Suppressor macrophage treated with lipopolysaccharide for 4 hours (primary cell): ENCODE results near the gene SEMA6A.
A peak's percentile ranks its signal among the peaks of the same experiment; 100 is the strongest.

Experiments
- DNase-seq: peaks from one replicate; pipeline ENCODE4 v3.0.0-alpha.2; 2020

Gene SEMA6A, protein sequence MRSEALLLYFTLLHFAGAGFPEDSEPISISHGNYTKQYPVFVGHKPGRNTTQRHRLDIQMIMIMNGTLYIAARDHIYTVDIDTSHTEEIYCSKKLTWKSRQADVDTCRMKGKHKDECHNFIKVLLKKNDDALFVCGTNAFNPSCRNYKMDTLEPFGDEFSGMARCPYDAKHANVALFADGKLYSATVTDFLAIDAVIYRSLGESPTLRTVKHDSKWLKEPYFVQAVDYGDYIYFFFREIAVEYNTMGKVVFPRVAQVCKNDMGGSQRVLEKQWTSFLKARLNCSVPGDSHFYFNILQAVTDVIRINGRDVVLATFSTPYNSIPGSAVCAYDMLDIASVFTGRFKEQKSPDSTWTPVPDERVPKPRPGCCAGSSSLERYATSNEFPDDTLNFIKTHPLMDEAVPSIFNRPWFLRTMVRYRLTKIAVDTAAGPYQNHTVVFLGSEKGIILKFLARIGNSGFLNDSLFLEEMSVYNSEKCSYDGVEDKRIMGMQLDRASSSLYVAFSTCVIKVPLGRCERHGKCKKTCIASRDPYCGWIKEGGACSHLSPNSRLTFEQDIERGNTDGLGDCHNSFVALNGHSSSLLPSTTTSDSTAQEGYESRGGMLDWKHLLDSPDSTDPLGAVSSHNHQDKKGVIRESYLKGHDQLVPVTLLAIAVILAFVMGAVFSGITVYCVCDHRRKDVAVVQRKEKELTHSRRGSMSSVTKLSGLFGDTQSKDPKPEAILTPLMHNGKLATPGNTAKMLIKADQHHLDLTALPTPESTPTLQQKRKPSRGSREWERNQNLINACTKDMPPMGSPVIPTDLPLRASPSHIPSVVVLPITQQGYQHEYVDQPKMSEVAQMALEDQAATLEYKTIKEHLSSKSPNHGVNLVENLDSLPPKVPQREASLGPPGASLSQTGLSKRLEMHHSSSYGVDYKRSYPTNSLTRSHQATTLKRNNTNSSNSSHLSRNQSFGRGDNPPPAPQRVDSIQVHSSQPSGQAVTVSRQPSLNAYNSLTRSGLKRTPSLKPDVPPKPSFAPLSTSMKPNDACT

DNA sequence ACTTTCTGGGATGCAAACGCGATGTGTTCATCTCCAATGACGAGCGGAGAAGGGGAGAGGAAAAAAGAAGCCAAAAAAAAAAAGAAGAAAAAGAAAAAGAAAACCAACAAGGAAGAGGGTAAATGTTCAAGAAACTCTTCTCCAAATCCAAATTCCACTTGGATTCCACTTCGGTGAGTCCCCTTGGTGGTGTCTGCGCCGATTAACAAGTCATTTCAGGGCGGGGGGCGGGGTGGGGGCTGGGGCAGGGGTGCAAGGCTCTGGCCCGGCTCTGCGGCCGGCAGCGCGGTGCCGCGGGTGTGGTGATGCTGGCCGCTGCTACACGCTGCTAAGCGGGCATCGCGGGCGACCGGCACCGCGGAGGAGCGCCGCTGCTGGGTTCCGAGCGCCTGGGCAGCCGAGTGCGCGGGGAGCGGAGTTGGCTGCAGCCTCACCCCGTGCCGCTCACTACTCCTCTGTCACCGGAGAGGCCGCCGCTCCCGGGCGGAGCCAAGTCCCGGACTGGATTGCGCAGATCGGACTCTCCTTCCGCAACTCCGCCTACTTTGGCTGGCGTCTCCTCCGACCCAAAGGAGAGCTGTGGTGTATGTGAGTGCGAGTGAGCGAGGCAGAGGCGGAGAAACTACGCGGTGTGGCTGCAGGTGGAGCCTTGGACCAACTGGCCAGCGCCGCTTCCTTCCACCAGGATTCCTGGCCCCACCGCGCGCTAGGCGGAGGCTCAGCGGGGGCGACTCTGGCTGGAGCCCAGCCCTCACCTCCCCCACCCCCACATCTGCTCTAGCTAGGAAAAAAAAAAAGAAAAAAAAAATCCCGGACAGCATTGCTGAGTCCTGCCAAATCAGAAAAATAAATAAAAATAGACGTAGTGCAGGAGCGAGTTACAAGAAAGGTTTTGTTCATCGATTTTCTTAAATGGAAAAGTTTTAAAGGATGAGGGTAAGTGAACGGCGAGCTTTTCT lies at the start of gene SEMA6A:
Gene SEMA6A (minus strand): TSS at position 457 of the 959 bp plus-strand sequence. CDS start 69,879 bp downstream, outside the sequence.
- DNase-seq: peak; percentile 79

DNA sequence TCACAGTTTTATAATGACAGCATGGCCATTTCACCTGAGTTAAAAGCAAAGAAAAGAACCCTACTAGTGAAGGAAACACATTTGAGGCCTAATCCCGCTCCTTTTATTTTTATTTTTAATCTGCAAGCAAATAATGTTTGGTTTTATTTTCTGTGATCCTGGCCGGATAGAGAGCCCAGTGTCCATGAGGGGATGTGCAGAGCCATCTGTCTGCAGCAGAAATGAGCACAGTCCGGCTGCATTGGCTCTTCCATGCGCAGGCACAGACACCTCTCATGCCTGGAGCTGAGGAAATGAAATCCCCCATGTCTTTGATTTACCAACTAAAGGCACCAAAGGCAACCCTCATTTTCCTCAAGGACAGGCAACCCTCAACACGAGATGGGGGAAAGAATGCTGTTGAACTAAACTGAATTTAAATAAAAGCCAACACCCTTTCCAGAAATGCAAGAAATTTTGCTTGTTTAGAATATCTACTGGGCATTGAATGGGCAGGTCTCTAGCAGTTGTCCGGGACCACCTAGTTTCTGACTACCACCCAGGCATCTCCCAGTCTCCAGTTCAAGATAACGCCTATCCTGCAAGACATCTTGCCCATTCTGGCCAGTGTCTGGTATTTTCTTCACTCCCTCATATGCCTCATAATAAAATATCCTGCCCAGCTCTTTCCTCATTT lies 47.9 kb upstream of the SEMA6A start:
- DNase-seq: no peak

DNA sequence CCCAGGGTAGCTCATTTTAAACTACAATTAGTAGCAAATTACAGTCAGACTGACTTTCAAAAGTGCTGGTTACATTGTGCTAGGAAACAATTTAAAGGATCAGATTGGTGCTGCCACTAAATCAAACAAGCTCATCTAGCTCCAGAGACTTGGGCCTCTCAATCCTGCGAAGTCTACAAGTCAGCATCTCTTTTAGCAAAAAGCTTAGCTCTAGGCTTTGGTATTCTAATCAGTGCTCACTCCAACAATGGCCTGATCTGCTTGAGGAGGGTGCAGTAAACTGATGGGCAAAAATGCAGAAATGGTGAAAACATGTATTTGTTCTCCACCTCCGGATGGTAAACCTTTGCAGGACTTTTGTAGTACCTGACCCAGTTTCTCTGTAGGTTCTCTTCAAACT lies 47.0 kb upstream of the SEMA6A start:
- no peak for DNase-seq

DNA sequence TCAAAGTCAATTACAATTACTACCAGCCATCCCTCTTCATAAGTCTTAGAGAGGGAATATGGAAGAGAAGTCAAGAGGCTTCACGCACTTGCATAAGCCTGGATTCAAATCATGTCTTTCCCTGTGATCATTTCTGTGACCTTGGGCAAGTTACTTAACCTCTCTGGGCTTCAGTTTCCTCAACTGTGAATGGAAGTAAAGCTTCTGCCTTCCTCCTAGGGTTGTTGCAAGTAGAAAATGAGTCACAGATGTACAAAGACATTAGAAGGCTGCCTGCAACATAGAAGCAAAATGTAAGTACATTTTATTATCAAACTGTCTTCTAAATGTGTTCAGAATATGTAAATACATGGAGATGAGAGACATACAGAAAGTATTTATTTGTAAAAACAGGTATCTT lies 42.3 kb upstream of the SEMA6A start:
- DNase-seq: no peak

DNA sequence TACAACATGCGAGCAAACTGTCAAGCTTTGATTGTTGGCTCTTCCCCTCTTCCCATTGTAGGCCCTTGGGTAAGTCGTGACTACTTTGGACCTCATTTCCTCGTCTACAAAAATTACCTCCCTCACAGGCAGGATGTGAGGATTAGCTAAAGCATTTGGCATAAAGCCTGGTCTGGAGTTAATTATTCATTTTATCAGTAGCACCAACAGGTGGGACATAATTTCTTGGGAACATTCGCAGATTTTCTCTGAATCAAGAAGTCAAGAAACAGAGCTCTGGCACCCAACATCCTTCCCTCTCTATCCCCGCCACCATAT lies 39.9 kb upstream of the SEMA6A start:
- no peak for DNase-seq

DNA sequence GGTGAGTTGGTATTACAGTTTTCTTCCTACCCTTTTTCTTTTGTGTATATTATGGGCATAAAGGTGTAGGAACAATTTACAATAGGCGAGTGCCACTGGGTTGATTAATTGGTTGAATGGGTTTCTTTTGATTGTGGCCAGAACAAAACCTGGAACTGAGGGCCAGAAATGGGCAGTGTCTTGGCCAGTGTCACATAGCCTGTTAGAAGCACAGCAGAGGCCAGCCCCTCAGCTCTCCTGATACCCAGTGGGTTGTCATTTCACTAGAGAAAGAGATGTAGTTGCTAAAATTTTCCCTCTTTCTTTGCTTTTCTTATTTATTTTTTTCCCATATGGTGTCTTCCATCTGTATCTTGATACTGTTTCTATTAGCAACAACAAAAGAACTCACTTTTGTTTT lies 38.8 kb upstream of the SEMA6A start:
- DNase-seq: no peak

DNA sequence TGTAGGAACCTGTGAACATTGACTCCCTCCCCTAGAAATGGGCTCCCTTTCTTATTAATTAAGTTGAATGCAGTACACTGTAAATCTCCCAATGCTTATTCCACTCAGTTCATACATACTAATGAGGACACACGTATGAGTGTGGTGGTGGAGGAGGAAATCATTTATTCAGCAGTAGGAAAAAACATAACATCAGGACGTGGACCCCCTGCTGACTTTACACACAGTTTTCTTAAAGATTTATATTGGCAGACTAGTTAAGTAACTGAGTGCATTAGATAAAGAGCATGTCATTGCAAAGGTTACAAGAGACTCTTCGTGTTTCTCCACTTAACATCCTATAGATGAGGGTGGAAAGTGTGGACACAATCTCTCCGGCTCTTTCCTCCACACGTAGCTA lies 37.8 kb upstream of the SEMA6A start:
- DNase-seq: no peak

DNA sequence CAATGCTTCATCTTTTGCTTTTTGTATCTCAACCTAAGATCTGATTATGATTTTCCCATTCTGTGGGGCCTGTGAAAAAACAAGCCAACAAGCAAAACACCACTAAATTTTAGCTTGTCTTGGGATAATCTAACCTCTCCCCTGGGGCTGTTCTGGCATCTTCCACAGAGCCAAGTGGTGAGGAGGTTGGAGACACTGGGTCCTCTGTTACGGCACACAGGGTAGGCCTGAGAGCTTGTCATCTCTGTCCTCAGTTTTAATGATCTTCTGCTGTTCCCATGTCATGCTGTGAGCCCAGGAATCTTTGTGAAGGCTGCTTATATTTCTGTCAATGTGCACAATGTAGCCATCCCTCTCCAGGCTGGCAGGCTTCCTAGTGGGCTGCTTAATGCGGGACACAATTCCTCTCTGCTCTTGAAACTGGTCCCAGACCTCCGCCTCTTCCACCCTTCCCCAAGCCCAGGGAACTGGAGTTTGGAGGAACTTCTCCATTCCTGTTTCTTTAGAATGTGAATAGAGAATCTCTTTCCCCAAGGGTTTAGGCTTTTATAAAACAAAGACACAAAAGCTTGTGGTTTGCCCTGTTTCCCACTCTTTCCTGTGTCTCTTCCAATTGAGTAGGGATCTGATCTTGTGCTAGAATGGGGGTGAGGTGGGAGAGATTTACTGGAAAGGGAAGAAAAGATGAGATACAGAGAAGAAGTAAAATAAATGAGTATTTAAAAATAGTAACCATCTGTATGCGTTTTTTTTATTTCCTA lies 30.9 kb upstream of the SEMA6A start:
- no peak for DNase-seq

DNA sequence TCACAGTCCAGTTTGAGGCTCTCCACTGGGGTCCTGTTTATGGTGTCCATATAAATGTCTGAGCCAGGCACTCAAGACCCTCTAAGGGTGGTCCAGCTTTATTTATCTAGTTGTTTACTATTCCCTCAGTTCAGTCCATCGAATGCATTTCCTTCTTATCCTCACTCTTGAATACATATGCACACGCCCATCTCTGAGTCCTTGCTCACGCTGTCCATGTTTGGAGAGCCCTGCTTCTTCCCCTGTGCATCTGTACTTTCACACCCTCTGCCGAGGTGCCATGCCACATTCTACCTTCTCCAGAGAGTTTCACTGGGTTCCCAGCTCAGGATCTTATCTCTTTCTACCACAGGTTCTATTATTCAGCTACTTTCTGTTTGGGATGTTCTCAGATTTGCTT lies 30.2 kb upstream of the SEMA6A start:
- no peak for DNase-seq

DNA sequence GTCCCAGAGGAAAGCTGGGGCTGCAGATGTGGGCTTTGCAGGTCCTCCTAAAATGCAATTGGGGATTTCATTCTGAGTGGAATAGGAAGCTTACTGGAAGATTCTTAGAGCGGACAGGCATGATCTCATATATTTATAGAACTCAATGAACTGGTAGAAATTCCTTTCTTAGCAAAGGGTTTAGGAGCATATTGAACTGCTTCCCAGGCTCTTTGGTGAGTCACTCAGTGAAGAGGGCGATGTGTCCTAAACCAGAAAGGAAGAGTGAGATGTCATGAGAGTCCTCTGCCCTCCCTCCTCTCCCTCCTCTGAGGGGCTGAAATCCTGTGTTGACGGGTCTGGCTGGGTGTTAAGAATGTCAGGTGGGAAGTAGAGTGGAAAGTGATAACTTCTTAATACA lies 26.3 kb upstream of the SEMA6A start:
- DNase-seq: no peak

DNA sequence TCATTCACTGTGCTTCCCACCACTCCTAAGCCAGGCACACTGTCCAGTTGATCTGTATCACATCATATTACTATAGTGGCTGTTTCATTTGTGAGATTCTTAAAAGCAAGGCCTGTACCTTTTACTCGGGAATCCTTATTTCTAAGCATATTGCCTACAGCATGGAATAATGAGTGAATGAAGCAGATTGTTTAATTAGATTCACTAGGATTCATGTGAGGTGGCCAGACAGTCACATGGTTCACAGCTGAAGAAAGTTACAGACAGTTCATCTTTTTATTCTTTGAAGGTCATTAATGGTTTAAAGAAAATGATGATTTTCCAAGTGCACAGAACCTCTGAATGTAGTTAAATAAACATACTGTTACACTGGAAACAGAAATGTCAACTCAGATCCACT lies 24.3 kb upstream of the SEMA6A start:
- DNase-seq: no peak

DNA sequence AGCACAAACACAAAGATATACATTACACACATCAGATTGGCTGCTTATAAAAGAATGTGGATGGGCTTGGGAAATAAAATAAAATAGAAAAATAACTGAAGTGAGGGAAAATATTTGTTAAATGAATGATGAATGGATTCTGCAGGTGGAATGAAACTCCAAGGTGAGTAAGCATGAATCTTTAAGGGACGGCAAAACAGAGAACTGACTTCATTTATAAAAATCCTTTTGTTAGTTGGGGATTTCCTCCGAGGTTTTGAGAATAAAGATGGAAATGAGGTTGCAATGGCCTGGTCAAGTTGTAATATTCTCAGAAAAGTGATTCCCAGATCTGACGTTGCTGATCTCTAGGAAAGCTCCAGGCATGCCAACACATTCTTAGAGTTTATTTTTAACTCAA lies 20.9 kb upstream of the SEMA6A start:
- no peak for DNase-seq

DNA sequence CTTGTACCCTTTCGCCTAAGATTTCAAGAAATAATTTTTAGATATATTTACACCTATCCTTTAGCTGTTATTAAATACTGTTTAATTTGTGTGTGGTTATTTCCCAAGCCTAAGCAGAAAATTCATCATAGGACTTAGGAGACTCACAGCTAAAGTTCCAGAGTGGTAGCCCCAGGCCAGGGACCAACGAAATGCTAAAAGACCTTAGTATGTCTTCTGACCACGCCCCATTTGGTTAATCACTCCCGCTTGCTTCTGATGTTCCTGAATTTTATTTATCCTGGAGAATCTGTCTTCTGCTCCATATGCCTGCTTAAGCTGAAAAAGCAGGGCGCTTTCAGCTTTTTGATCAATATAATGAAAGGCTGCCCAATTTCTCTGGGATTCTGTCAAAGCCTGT lies 18.7 kb upstream of the SEMA6A start:
- no peak for DNase-seq

DNA sequence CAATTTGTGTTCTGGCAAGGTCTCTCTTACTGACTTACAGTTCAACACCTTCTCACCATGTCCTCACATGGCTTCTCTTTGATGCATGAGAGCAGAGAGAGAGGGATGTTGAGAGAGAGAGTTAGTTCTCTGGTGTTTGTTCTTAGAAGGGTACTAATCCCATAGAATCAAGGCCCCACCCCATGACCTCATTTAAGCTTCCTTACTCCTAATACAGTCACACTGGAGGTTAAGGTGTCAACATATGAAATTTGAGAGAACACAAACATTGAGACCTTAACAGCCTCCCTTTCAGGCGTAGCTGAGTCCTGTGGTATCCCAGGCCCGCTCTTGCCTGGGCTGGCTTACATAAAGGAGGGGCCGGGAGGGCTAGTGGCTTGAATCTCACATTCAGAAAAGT lies 10.6 kb upstream of the SEMA6A start:
- DNase-seq: no peak

DNA sequence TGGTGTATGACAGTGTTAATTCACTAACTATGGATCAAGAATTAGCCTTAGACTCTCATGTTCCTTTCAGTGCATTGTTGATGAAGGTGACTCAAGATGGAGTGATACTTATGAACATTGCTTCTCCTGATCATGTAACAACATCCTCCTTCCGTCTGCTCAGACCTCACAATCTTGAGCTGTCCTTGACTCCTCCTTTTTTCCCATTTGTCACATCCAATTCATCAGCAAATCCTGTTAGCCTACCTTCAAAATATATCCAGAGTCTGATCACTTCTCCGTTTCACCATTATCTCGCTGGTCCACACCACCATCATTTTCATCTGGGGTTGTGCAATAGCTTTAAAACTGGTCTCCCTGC lies 9.2 kb upstream of the SEMA6A start:
- DNase-seq: no peak

DNA sequence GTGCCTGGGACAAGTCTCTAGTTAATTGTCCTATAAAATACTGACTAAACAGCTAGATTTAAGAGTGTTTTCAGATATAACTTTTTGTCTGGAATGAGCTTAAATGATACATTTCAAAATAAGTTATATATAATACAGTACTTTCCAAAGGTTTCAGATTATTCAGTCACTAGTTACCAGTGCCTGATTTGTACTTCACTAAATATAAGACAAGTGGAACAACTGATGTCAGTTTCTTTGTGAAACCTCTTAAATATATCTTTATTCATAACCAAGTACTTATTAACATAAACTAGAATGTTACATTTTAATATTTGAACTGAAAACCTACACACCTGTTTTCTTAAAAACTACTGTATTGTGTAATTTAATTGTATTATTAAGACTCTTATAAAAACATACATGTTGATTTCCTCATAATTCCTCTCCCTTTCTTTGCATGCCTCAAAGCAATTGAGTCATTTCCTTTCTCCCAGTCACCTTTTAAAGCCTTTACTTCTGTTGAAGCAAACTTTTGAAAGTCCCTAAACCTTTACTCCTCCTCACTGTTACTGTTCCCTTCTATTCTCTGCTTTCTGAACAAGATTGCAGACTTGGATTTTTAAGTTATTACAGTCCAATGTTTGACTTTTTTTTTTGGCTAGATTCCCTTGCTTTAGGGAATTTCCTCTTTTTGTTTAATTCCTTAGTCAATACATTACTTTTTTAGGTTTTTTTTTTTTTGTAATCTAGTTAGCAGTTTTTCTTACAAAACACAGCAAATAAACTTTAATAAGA lies 8.7 kb upstream of the SEMA6A start:
- no peak for DNase-seq

DNA sequence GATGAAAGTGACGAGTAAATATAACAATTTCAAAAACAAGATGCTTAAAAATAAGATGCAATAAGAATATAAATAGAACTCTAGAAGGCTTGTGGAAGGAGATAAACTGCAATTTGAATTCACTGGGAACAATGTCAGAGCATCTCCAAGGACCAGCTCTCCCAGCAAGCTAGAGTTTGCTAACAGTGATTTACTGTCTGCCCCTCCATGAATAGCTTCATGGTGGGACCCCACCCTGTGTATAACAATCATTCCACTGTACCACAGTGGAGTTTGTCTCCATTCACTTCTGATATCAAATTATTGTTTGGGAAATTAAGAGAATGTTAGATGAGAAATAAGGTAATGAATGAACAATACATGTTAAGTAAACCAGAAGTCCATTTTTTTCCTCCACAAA lies 7.3 kb upstream of the SEMA6A start:
- no peak for DNase-seq

DNA sequence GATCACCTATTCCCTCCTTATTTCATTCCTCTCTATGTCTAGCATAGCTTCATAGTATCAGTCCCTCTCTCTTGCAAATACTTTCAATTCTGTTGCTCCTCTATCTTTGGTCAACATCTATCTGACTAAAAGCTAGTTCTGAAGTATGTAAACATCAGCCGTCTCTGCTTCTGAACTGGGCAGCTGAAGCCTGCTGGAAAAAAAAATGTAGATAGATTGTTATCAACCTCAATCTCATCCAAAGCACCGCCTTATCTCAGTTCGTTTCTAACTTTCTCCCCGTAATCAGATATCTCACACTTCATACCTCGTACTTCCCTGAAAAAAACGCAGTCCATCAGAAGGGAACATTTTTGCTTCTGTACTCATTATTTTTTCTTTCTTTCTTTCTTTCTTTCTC lies 4.5 kb upstream of the SEMA6A start:
- DNase-seq: no peak

DNA sequence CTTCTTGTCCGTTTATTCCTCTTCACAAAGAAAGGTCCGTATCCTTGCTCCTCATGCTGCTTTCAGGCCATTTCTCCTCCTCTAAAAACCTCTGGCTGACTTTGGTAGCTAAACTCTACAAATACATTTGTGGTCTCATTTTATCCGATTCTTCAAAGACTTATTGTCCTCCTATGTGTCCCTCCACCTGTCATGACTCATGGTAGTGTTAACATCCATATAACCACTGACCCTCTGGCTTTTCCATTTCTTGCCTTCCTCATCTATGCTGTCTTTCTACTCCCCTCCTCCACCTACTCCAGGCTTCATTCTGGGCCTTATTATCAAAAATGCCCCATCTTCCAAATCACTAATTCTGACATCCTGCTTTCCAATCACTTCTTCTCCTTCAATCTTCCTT lies 4.1 kb upstream of the SEMA6A start:
- no peak for DNase-seq

DNA sequence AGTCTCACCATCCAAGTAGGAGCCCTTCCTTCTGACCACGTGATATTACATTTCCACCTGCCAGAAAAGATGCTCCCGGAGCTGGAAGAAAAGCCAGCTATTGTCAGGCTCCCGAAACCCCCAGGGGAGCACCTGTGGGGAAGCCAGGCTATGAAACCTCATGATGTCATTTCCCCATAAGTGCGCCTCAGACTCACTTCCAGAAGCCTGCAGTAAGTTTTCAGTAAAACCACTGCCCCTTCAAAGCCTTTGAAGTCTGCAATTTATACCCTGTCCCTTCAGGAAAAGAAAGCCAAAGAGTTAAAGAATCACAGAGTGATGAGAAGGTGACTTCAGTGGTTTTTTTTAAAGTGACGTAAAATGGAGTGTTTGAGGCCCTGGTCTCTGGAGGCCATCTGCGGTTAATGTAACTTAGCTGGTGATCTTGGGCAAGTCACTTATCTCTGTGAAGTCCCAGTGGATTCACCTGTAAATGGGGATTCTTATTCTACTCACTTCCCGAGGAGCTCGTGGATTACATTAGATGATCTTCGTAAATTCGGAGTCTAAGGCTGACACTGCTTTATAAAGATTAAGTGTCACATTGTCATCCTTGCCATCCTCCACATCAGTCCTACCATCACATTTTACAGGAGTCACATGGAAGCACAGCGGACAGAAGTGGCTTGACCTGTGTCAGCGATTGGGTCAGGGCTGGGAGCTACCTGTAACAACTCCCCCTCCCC lies 2.6 kb upstream of the SEMA6A start:
- no peak for DNase-seq
